Neutrophil (primary cell): ENCODE results near the gene DNAH9.

Experiments used
- H3K27ac ChIP-seq: fragments of 200-600 bp; sonication (generic); 2 replicates; pipeline ENCODE4 v1.5.1; 2016; ENCODE audit warnings: mild to moderate bottlenecking, moderate library complexity
- H3K27me3 ChIP-seq: fragments of 200-600 bp; sonication (generic); 2 replicates; pipeline ENCODE4 v1.6.0; 2016; ENCODE audit warnings: mild to moderate bottlenecking
- H3K36me3 ChIP-seq: fragments of 200-600 bp; sonication (generic); 2 replicates; pipeline ENCODE4 v1.5.1; 2017
- H3K4me1 ChIP-seq, 2 experiments: fragments of 200-600 bp in 1 of 2; sonication (generic) in 1 of 2; 1 replicate in 1 of 2; 2 replicates in 1 of 2; pipeline versions ENCODE4 v1.5.1 to v1.6.1; 2013 to 2016; ENCODE audit warnings: low read depth in 1 of 2, low read length in 1 of 2, mild to moderate bottlenecking in 1 of 2, moderate library complexity in 1 of 2; ENCODE audit not compliant: control insufficient read depth in 1 of 2, insufficient read depth in 1 of 2
- H3K4me3 ChIP-seq, 2 experiments: fragments of 200-600 bp in 1 of 2; sonication (generic) in 1 of 2; 1 replicate in 1 of 2; 2 replicates in 1 of 2; pipeline ENCODE4 v1.5.1; 2013 to 2016; ENCODE audit warnings: low read depth in 1 of 2, low read length in 1 of 2, mild to moderate bottlenecking in 1 of 2, moderate library complexity in 1 of 2
- H3K9me3 ChIP-seq: fragments of 200-600 bp; sonication (generic); 2 replicates; pipeline ENCODE4 v1.5.1; 2016
- CTCF ChIP-seq: fragments of 200-600 bp; sonication (generic); IDR thresholded peaks from 2 replicates; pipeline ENCODE4 v1.5.1; 2016; ENCODE audit warnings: antibody characterized with exemption

Gene DNAH9

GRCh38 chr17:11692688-11693087, 94.4 kb downstream of the DNAH9 start:
- no peak for TF ChIP-seq CTCF
- H3K4me1 ChIP-seq: no peaks in the 10 kb centered on the region
- no peak overlapping the region for H3K27ac ChIP-seq
- H3K27me3 ChIP-seq: no peaks in the 10 kb centered on the region
- H3K4me3 ChIP-seq: no peak overlapping the region
- no peaks in the 10 kb centered on the region for H3K9me3 ChIP-seq
- no peaks in the 10 kb centered on the region for H3K36me3 ChIP-seq

- Histone ChIP-seq H3K4me1 (no peaks in the 10 kb centered on the region), H3K36me3 (no peaks in the 10 kb centered on the region), H3K27me3 (no peaks in the 10 kb centered on the region), H3K9me3 (no peaks in the 10 kb centered on the region), H3K4me3 (no peak overlapping the region), H3K27ac (no peak overlapping the region)
- no peak for TF ChIP-seq CTCF
Measured at GRCh38 chr17:11693284-11693683, 95.0 kb downstream of the DNAH9 start.

- H3K27ac ChIP-seq: no peak overlapping the region
- H3K9me3 ChIP-seq: no peaks in the 10 kb centered on the region
- H3K36me3 ChIP-seq: no peaks in the 10 kb centered on the region
- H3K27me3 ChIP-seq: no peaks in the 10 kb centered on the region
- no peak overlapping the region for H3K4me3 ChIP-seq
- no peak for TF ChIP-seq CTCF
- H3K4me1 ChIP-seq: no peaks in the 10 kb centered on the region
Measured at GRCh38 chr17:11700668-11701067, 102.4 kb downstream of the DNAH9 start.

- Histone ChIP-seq H3K4me3 (no peak overlapping the region), H3K27ac (no peak overlapping the region), H3K27me3 (no peaks in the 10 kb centered on the region), H3K4me1 (no peaks in the 10 kb centered on the region), H3K9me3 (no peaks in the 10 kb centered on the region), H3K36me3 (no peaks in the 10 kb centered on the region)
- no peak for TF ChIP-seq CTCF
Measured at GRCh38 chr17:11701911-11702310, 103.6 kb downstream of the DNAH9 start.

- H3K27me3 ChIP-seq: no peaks in the 10 kb centered on the region
- no peak overlapping the region for H3K27ac ChIP-seq
Measured at GRCh38 chr17:11704041-11704440, 105.8 kb downstream of the DNAH9 start.

More at GRCh38 chr17:11704041-11704440, 105.8 kb downstream of the DNAH9 start:
- TF ChIP-seq CTCF: no peak
- Histone ChIP-seq H3K4me1 (no peaks in the 10 kb centered on the region), H3K9me3 (no peaks in the 10 kb centered on the region), H3K4me3 (no peak overlapping the region), H3K36me3 (no peaks in the 10 kb centered on the region)
